Medulla oblongata (tissue), 1 donor: ENCODE results near the gene MAPKAPK2.
"Not testable (repeated sequence)": the region's sequence is repeated elsewhere in the genome, so short reads cannot be mapped to it uniquely, and the experiment has no call there.

Experiments used
- DNase-seq: peaks from one replicate; pipeline ENCODE4 v3.0.0-alpha.2; 2015; ENCODE audit errors: extremely low spot score

MAPKAPK2 gene

DNA sequence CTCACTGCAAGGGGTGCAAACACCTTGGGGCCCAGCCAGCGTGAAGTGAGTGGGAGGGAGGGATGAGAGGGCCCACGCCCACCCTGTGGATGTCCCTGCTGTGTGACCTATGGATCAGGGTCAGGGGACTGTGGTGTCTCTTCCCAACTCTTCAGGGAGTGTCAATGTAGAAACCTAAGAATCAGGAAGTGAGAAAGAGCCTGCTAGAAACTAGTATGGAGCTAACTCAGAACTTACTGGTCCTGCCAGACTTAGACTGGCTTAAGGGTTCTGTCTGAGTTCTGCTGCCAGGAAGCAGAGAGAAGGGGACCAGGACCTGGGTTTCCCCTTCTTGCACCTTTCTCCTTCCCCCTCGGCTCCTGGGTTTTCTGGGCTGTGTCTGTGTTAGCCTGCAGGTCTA is 89.4 kb downstream of the MAPKAPK2 start:
- DNase-seq = peak; percentile 18

GRCh38 chr1:206776229-206776628 is 91.5 kb downstream of the MAPKAPK2 start:
- no peak for DNase-seq

DNA sequence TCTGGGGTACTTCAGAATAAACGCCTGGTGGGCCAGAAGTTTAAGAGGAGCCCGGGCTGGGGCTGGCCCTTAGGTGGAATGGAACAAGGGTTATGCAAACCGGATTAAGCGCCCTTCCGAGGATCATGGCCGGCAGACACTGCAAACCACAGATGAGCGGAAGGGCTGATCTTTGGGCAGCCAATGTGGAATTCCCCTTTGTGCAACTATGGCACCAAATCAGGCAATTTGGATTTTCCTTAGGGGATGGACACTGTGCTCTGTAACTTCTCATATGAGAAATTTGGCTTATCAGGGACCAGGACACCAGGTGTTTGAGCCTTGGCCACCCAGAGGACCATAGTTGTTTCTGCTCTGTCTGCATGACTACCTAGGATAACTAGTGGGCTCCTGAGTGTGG is 93.3 kb downstream of the MAPKAPK2 start:
- DNase-seq = no peak

- DNase-seq = not testable (repeated sequence)
These were observed 94.2 kb downstream of the MAPKAPK2 start for GRCh38 chr1:206778911-206779310.

DNA sequence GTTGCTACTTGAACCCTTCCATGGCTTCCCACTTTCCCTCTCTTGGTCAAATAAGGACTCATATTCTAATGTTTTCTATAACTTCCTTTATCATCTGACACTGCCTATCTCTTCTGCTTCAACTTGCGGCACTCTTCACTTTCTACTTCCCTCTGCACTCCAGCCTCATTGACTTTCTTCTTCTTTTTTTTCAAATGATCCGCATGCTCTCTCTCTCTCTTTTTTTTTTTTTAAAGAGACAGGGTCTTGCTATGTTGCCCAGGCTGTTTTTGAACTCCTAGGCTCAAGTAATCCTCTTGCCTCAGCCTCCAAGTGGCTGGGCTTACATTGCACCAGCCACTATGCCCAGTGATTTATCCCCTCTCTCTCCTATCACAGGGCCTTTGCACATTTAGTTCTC is 94.9 kb downstream of the MAPKAPK2 start:
- DNase-seq = no peak

GRCh38 chr1:206782448-206782847 is 97.7 kb downstream of the MAPKAPK2 start:
- no peak for DNase-seq

- no peak for DNase-seq
These were observed 98.8 kb downstream of the MAPKAPK2 start for GRCh38 chr1:206783506-206783905.
